OCI-LY7 (cell line): ENCODE results near the gene KIF21B. TPM values are rescaled to one million over a fixed set of nuclear protein-coding genes. Genes with fewer than 3 reads are reported as not detected.
A peak's percentile ranks its signal among the peaks of the same experiment; 100 is the strongest.

Experiments
- BruUV-seq: library from RNA; stranded (reverse); fragments of 400-500 nt; replicated peaks from 2 replicates; lab custom pipeline; 2021; lab: Mats Ljungman, UMichigan
- CTCF ChIA-PET: fragments of 300-600 bp; sonication (Branson Sonifier 250); formaldehyde crosslinking; loops from one replicate; lab custom pipeline; 2022; ENCODE audit warnings: antibody characterized with exemption; ENCODE audit not compliant: unreplicated experiment; lab: Charles Lee
- POLR2A ChIA-PET: fragments of 300-600 bp; sonication (Branson Sonifier 250); formaldehyde crosslinking; loops from one replicate; lab custom pipeline; 2022; ENCODE audit warnings: antibody characterized with exemption; lab: Charles Lee
- DNase-seq: peaks from one replicate; pipeline ENCODE4 v3.0.0-alpha.2; 2015; ENCODE audit warnings: low spot score
- H2AFZ ChIP-seq: fragments of 200-600 bp; sonication (generic), shearing (Covaris generic); 2 replicates; pipeline ENCODE4 v1.6.1; 2014; ENCODE audit warnings: mild to moderate bottlenecking, antibody characterized with exemption, low read length, moderate library complexity
- H3K27ac ChIP-seq: fragments of 200-600 bp; sonication (generic); 2 replicates; pipeline ENCODE4 v1.5.1; 2014; ENCODE audit warnings: mixed run types, low read depth, mild to moderate bottlenecking, moderate library complexity, low read length, inconsistent platforms; ENCODE audit not compliant: poor library complexity, severe bottlenecking
- H3K36me3 ChIP-seq: fragments of 200-600 bp; sonication (generic); 2 replicates; pipeline ENCODE4 v1.6.1; 2014; ENCODE audit warnings: mild to moderate bottlenecking, antibody characterized with exemption, low read length, moderate library complexity, mixed read lengths; ENCODE audit not compliant: insufficient read depth
- H3K4me1 ChIP-seq: fragments of 200-600 bp; sonication (generic); 2 replicates; pipeline ENCODE4 v1.5.1; 2014; ENCODE audit warnings: mild to moderate bottlenecking, low read length; ENCODE audit not compliant: insufficient read depth, poor library complexity, severe bottlenecking
- H3K4me2 ChIP-seq: fragments of 200-600 bp; sonication (generic); 2 replicates; pipeline ENCODE4 v1.6.1; 2014; ENCODE audit warnings: mild to moderate bottlenecking, low read length
- H3K4me3 ChIP-seq: fragments of 200-600 bp; sonication (generic); 2 replicates; pipeline ENCODE4 v1.5.1; 2014; ENCODE audit warnings: mild to moderate bottlenecking, low read depth, low read length; ENCODE audit not compliant: poor library complexity, severe bottlenecking
- H3K79me2 ChIP-seq: fragments of 200-600 bp; sonication (generic); 2 replicates; pipeline ENCODE4 v1.6.1; 2016; ENCODE audit warnings: low read depth, mild to moderate bottlenecking, low read length, moderate library complexity, mixed read lengths; ENCODE audit not compliant: insufficient read depth
- H3K9me2 ChIP-seq: fragments of 200-600 bp; sonication (generic); 2 replicates; pipeline ENCODE4 v1.6.1; 2016; ENCODE audit warnings: mild to moderate bottlenecking, low read length, mixed read lengths; ENCODE audit not compliant: insufficient read depth
- H3K9me3 ChIP-seq: fragments of 200-600 bp; sonication (generic); 2 replicates; pipeline ENCODE4 v1.6.1; 2014; ENCODE audit warnings: mild to moderate bottlenecking, mixed run types, low read length, mixed read lengths
- H4K20me1 ChIP-seq: fragments of 200-600 bp; sonication (generic); 2 replicates; pipeline ENCODE4 v1.6.1; 2014; ENCODE audit warnings: mild to moderate bottlenecking, antibody characterized with exemption, low read length, moderate library complexity, mixed read lengths; ENCODE audit not compliant: insufficient read depth
- EZH2phosphoT487 ChIP-seq: fragments of 200-600 bp; sonication (generic); IDR thresholded peaks from 2 replicates; pipeline ENCODE4 v1.6.1; 2018; ENCODE audit warnings: low read depth, borderline replicate concordance, mild to moderate bottlenecking, mixed run types, antibody characterized with exemption, low read length, moderate library complexity, mixed read lengths
- intact Hi-C: fragments of 100-400 bp; cut with micrococcal nuclease; formaldehyde crosslinking; loops from one replicate; pipeline ENCODE4 v1.10.0; 2022; ENCODE audit not compliant: unreplicated experiment
- total RNA-seq, 2 experiments: library from RNA; depleted of rRNA in 1 of 2; stranded (reverse); fragments of >200 nt in 1 of 2; shearing (Covaris generic) in 1 of 2; gene quantifications; 2 replicates each; pipeline ENCODE4 v1.2.3, GENCODE V29; 2014 to 2022
- TF ChIP-seq, protein P1 (sequence below): fragments of 200-600 bp; sonication (generic); conservative IDR thresholded peaks from 2 replicates; pipeline ENCODE4 v1.5.1; 2014; ENCODE audit warnings: mild to moderate bottlenecking, antibody characterized with exemption, low read length, moderate library complexity, mixed read lengths

The KIF21B gene
- total RNA-seq, 2 experiments from 2014 or later, result 30.5 to 65.7 TPM

DNA sequence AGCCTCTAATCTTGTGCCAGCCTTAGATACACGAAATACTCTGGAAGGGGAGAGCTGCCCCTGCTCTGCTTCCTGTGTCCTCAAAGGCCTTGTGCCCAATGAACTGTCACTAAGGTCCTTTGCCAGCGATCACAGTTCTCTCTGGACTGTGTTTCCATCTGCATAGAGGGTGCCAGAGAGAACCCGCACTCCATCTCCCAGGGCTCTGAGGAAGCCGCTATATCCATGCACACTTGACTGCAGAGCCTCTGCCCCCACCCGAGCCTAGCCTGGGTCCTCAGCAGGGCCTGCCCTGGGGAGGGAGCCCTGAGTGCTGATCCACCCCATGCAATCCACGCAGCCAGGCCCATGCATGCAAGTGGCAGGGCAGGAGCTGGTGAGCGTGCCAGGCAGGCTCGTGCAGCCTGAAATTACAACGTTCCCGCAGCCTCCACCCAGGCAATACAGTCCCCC is 30.6 kb upstream of the KIF21B start:
- H4K20me1 ChIP-seq, result no peaks in the 10 kb centered on the region
- no TSS peak for BruUV-seq
- no peak overlapping the region for H2AFZ ChIP-seq
- intact Hi-C loops, result no loop called here
- no peaks in the 10 kb centered on the region for H3K36me3 ChIP-seq
- H3K79me2 ChIP-seq, result no peaks in the 10 kb centered on the region
- ChIA-PET POLR2A (no interaction called here), CTCF (no interaction called here)
- DNase-seq, result no peak
- H3K9me2 ChIP-seq, result no peaks in the 10 kb centered on the region
- no peak overlapping the region for H3K4me3 ChIP-seq
- peaks cover 10% of the 10 kb centered on the region for H3K4me1 ChIP-seq
- TF ChIP-seq, protein P1, sequence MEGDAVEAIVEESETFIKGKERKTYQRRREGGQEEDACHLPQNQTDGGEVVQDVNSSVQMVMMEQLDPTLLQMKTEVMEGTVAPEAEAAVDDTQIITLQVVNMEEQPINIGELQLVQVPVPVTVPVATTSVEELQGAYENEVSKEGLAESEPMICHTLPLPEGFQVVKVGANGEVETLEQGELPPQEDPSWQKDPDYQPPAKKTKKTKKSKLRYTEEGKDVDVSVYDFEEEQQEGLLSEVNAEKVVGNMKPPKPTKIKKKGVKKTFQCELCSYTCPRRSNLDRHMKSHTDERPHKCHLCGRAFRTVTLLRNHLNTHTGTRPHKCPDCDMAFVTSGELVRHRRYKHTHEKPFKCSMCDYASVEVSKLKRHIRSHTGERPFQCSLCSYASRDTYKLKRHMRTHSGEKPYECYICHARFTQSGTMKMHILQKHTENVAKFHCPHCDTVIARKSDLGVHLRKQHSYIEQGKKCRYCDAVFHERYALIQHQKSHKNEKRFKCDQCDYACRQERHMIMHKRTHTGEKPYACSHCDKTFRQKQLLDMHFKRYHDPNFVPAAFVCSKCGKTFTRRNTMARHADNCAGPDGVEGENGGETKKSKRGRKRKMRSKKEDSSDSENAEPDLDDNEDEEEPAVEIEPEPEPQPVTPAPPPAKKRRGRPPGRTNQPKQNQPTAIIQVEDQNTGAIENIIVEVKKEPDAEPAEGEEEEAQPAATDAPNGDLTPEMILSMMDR, result no peak
- no peak for TF ChIP-seq EZH2phosphoT487
- no peaks in the 10 kb centered on the region for H3K9me3 ChIP-seq
- no peak overlapping the region for H3K27ac ChIP-seq
- no peak overlapping the region for H3K4me2 ChIP-seq

DNA sequence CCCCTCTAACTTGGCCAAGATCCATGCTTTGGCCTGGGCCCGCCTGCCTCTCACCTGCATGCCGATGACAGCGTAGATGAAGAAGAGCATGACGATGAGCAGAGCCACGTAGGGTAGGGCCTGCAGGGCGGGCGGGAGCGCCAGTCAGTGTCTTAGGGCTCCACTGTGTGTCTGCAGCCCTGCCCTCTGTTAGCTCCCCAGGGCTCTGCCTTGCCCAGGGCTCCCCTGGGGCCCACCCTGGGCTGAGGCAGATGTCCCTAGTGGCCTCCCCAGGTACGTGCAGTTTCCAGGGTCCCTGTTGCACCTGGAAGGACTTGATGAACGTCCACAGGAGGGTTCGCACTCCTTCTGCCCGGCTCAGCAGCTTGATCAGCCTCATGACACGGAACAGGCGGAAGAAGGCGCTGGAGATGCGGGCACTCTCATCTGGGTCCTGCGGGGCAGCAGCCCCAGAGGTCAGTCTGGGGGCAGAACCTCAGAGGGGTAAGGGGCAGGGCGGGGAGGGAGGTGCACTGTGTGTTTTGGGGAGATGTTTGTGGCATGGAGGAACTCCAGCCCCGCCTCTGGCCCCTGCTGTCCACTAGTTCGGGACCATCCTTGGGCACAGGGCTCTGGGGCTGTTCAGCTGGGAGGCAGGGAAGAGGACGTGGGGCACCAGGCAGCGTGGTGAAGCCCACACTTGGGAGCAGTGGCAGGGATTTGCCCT is 29.8 kb upstream of the KIF21B start:
- Histone ChIP-seq H3K36me3 (no peaks in the 10 kb centered on the region), H3K79me2 (no peaks in the 10 kb centered on the region), H2AFZ (no peak overlapping the region), H3K27ac (no peak overlapping the region), H3K9me3 (no peaks in the 10 kb centered on the region), H3K4me1 (peaks cover 10% of the 10 kb centered on the region), H3K4me2 (no peak overlapping the region), H4K20me1 (no peaks in the 10 kb centered on the region), H3K9me2 (no peaks in the 10 kb centered on the region), H3K4me3 (no peak overlapping the region)
- TF ChIP-seq EZH2phosphoT487, result no peak
- TF ChIP-seq, protein P1, result no peak
- peak; percentile 16 for DNase-seq
- BruUV-seq, result no TSS peak
- ChIA-PET POLR2A (no interaction called here), CTCF (no interaction called here)
- intact Hi-C loops, result no loop called here

DNA sequence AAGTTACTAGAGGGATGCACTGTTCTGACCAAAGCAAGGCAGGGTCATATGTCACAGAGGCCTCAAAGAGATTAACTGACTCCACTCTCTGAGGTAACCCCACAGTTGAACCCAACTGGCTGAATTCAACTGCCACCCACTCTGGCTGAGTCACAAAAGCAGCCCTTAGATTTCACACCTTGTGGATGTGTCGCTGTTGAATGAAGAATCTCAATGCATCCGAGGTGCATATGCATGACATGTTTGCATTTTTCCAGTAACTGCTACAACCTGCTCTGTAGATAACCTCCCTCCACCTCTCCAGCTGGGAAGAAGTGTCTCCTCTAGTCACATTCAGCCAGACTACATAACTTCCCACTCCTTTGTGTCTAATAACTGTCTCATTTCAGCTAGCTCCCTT is 27.9 kb upstream of the KIF21B start:
- Histone ChIP-seq H3K4me2 (no peak overlapping the region), H3K4me1 (peaks cover 10% of the 10 kb centered on the region), H3K27ac (no peak overlapping the region), H3K9me2 (no peaks in the 10 kb centered on the region), H3K36me3 (no peaks in the 10 kb centered on the region), H2AFZ (no peak overlapping the region), H3K9me3 (no peaks in the 10 kb centered on the region), H3K4me3 (no peak overlapping the region), H3K79me2 (no peaks in the 10 kb centered on the region), H4K20me1 (no peaks in the 10 kb centered on the region)
- DNase-seq, result no peak
- ChIA-PET CTCF (no interaction called here), POLR2A (interaction anchor here (1.1 kb wide), 1 partner anchor 24 kb away, joined by 3 read pairs; no protein-coding TSS in a partner anchor)
- intact Hi-C loops, result no loop called here
- no peak for TF ChIP-seq EZH2phosphoT487
- TF ChIP-seq, protein P1, result no peak
- BruUV-seq, result no TSS peak
